Stimulated activated CD8-positive, alpha-beta memory T cell treated with anti-CD3 and anti-CD28 coated beads, Interleukin-12 subunit alpha, Interleukin-12 subunit beta, amount 100 ng/mL, for 24 hours (primary cell): Measurements from ENCODE around the gene CTBP1.
"Not testable (repeated sequence)": the region's sequence is repeated elsewhere in the genome, so short reads cannot be mapped to it uniquely, and the experiment has no call there.

ENCODE experiments used
- DNase-seq: peaks from one replicate; pipeline ENCODE4 v3.0.0-alpha.2; 2020; ENCODE audit errors: extremely low read depth

CTBP1 gene

GRCh38 chr4:1248245-1249147, at the start of gene CTBP1:
Gene CTBP1 (minus strand): TSS chr4:1249130. CDS start chr4:1241331, 7,799 bp downstream.
- DNase-seq: peak; percentile 52

GRCh38 chr4:1298461-1298860, 49.5 kb upstream of the CTBP1 start:
- DNase-seq: no peak

- no peak for DNase-seq
Measured at GRCh38 chr4:1297456-1298325, 48.8 kb upstream of the CTBP1 start.

GRCh38 chr4:1297023-1297395, 48.1 kb upstream of the CTBP1 start:
- no peak for DNase-seq

- no peak for DNase-seq
Measured at GRCh38 chr4:1296324-1297022, 47.5 kb upstream of the CTBP1 start.

- DNase-seq: no peak
Measured at GRCh38 chr4:1295405-1296055, 46.6 kb upstream of the CTBP1 start.

GRCh38 chr4:1294891-1295290, 46.0 kb upstream of the CTBP1 start:
- DNase-seq: no peak

- no peak for DNase-seq
Measured at GRCh38 chr4:1294424-1294823, 45.5 kb upstream of the CTBP1 start.

- DNase-seq: no peak
Measured at GRCh38 chr4:1293991-1294390, 45.1 kb upstream of the CTBP1 start.

GRCh38 chr4:1293531-1293941, 44.6 kb upstream of the CTBP1 start:
- DNase-seq: no peak

- not testable (repeated sequence) for DNase-seq
Measured at GRCh38 chr4:1292703-1293011, 43.7 kb upstream of the CTBP1 start.

- no peak for DNase-seq
Measured at GRCh38 chr4:1291996-1292702, 43.2 kb upstream of the CTBP1 start.

- no peak for DNase-seq
Measured at GRCh38 chr4:1291091-1291490, 42.2 kb upstream of the CTBP1 start.

- no peak for DNase-seq
Measured at GRCh38 chr4:1290165-1290977, 41.4 kb upstream of the CTBP1 start.

GRCh38 chr4:1289207-1290164, 40.6 kb upstream of the CTBP1 start, which contains the start of gene MAEA:
Gene MAEA (plus strand): TSS chr4:1289891. CDS start chr4:1289914, 23 bp downstream.
- DNase-seq: peak; percentile 92

- DNase-seq: no peak
Measured at GRCh38 chr4:1288786-1289185, 39.9 kb upstream of the CTBP1 start.

GRCh38 chr4:1285790-1286553, 37.0 kb upstream of the CTBP1 start:
- no peak for DNase-seq

GRCh38 chr4:1285151-1285789, 36.3 kb upstream of the CTBP1 start:
- no peak for DNase-seq
